Activated T-cell treated with anti-CD3 and anti-CD28 coated beads for 48 hours (primary cell): ENCODE results near the gene SCD5.

Experiments used
- DNase-seq: peaks from one replicate; pipeline ENCODE4 v3.0.0-alpha.2; 2020; ENCODE audit warnings: low read depth

Gene SCD5

GRCh38 chr4:82765134-82765533 lies 33.5 kb downstream of the SCD5 start:
- DNase-seq, result no peak

DNA sequence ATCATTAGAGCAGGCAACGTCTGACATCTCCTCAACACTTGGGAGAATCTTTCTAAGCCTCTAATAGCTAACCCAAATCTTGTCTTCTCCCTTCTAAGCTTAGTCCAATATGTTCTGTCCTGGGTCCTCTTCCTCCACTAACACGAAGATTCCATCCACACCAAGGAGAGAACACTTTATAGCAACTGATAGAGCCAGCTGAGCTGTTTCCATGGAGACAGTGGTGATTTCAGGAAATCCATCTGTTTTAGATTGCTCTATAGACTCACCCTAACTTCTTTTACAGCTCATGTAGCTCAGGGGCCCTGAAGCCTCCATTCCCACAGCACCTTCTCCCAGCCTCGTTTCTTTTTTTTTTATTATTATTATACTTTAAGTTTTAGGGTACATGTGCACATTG lies 37.4 kb downstream of the SCD5 start:
- no peak for DNase-seq

DNA sequence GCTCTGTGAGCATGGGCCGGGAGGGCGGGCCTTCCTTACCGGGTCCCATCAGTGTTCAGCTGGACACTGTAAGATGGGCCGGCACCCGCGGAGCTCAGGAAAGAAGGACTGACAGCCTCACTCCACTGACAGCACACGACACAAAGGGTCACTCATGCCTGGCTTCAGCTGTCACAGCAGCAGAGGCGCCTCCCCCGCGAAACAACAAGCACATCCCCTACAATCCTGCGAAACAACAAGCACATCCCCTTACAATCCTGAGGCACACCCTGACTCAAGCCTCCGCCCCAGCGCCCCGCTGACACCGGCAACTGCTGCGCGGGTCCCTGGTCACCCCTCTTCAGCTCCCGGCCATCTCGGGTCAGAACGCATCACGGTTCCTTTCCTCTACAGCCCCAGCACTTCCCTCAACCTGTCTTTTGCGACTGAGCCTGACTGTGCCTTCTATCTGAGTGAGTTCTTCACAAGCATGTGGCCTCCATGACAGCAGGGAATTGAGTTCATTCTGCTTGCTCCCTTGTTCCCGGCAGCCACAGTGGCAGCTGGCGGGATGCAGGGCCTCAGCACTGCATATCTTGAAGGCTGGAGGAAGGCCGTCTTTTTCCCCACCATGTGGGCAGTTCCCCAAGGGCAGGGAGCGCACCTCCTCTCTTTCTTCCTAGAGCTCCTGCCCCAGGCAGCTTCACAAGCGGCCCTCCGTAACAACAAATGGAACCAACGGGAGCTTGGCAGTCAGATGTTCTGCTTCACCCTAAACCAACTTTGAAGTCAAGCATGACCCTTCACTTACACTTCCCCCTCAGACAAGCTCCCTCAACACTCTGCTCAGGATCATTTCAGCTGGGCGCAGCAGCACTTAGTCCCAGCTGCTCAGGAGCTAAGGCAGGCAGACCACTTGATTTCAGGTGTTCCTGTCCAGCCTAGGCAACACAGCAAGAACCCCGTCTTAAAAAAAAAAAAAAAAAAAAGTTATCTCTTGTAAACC lies 39.6 kb downstream of the SCD5 start:
- no peak for DNase-seq

- DNase-seq, result no peak
Measured at GRCh38 chr4:82756061-82756460, 42.5 kb downstream of the SCD5 start.

DNA sequence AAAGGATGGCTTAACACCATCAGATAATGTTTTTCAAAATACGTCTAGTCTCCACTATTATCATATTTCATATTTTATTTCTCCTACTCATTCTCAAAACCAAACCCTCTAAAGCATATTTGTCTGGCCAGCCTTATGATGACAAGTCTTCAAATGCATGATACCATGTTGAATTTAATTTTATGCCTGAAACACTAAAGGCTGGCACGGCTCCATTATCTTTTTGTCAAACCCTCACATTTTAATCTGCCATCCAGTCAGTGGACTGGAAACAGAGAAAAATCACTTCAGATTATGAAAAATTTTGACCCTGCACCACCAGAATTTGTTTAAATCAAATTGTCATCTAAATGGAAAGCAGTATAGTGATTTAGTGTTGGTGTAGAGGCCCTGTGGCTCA lies 42.9 kb downstream of the SCD5 start:
- DNase-seq, result no peak

DNA sequence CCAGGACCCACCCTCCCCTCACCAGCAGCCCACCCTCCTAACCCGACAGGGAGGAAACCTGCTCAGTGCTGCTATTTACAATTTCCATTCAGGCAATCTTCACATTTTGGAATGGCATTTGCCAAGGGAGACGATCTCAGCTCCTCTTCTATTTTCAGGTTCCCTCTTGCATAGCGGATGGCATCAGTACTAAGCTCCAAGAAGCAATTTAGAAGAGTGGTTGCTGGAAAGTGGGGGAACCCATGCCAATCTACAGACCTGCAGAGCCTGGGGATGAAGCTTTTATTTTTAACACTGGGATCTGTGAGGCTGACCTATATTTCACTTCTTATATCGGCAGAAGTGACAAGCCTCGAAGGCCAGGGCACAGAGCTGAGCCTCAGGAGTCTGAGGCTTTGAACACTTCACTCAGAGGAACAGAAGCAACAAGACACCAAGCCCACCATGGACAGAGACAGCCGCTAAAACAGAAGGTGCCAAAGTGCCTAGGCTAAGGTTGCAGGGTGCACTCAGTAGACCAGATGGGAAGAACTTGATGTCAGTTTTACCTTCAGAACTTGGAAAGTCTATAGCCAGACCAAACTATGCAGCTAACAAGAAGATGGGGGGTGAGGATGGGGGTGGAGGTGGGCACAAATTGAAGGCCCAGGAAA lies 44.0 kb downstream of the SCD5 start:
- DNase-seq, result no peak

GRCh38 chr4:82753725-82754410 lies 44.7 kb downstream of the SCD5 start:
- no peak for DNase-seq

DNA sequence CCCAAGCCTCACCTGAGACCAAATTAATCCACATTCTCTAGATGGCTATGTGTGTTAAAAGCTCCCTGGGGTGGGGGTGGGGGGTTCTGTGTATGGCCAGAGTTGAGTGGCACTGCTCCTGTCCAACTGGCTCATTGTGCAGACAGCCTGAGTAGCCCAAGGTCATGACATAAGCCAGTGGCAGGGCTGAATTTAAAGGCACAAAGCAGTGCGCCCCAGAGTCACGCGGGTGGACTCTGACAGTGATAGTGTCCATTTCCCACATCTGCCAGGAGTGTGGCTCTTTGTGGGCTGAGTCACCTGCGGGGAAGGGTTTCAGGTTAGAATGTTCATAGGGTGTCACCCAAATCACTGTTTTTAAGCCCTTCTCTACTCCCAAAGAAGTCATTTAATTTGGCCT lies 45.4 kb downstream of the SCD5 start:
- no peak for DNase-seq

- no peak for DNase-seq
Measured at GRCh38 chr4:82748810-82749470, 49.7 kb downstream of the SCD5 start.

- no peak for DNase-seq
Measured at GRCh38 chr4:82747686-82748575, 50.7 kb downstream of the SCD5 start.

GRCh38 chr4:82746705-82747574 lies 51.7 kb downstream of the SCD5 start:
- DNase-seq, result no peak

DNA sequence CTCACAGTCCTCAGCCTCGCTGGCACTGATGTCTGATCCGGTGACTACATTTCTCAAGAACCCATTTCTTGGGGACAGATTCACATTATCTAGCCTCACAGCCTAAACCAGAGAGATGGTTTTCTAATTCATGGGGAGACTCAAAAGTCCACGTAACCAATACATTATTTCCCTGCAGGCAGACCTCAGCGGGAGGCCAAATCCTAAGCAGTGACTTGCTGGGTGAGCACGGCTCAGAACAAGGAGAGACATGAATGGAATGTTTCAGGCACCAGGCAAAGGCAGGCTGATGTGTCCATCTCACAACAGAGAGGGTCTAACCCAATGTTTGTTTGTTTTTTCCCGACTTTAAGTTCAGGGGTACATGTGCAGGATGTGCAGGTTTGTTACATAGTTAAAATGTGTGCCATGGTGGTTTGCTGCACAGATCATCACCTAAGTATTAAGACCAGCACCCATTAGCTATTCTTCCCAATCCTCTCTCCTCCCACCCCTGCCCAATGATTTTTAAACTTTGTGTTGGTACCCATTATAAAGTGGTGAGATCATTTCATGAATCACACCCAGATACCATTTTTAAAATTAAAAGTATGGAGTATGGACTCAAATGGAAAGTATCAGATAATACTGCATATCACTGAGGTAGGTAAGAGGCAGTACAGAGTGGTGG lies 53.3 kb downstream of the SCD5 start:
- no peak for DNase-seq

DNA sequence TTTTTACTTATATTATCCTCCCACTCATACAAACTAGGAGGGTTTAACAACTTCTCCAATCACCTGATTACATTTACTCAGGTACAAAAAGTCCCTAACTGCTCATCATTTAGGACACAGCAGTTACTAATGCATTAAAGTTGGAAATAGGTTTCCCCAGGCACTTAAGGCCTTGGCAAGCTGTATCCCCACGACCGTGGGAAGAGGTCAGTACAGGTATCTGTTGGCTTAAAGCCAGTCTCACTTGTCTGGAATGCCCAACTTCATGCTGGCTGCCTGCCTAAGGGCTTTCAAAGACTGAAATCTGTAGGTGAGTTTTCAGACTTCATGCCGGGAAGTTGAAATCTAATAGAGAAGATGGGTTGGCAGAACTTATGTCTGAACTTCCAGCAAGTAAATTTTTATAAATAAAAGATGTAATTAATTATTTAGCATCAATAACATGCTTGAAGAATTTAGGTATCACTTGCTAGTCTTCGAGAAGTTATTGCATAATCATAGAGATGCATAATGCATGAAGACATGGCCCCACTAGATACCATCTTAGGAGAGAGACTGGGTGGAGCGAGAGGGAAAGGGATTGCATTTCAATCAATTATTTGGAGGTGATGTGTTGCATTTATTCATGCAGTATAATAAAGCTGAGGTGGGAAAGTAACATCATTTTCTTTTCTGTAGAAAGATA lies 54.2 kb downstream of the SCD5 start:
- DNase-seq, result no peak

DNA sequence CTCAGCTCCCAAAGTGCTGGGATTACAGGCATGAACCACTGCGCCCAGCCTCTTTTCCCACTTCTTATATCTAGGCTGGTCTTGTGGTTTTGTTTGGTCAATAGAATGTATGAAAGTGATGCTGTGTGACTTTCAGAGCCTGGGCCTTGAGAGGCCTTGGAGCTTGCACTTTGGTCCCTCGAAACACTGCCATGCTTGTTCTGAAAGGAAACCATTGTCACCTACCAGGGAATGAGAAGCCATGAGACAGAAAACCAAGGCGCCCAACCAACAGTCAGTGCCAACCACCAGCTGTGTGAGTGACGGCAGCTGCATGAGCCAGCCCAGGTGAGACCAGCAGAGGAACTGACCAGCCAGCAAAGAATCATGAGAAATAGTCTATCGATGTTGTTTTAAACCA lies 57.4 kb downstream of the SCD5 start:
- DNase-seq, result no peak

GRCh38 chr4:82739287-82740190 lies 59.1 kb downstream of the SCD5 start:
- peak; percentile 78 for DNase-seq

DNA sequence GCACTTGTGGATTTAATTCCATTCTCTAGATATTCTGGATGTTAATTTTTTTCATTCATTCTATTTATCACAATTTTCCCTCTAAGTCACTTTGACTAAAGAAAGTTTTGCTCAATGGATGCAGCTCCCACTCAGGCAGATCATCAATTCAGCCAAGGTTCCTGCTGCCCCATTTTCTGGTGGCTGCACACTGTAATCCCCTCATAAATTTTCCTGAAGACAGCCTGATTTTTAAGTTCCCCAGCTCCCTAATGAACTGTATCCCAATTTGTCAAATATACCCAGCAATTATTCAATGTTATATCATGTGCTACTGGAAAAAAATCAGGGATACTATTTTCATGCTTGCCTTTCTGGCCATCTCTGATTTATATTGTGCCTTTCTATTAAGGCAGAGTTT lies 61.2 kb downstream of the SCD5 start:
- DNase-seq, result no peak

- no peak for DNase-seq
Measured at GRCh38 chr4:82733636-82734035, 65.0 kb downstream of the SCD5 start.

DNA sequence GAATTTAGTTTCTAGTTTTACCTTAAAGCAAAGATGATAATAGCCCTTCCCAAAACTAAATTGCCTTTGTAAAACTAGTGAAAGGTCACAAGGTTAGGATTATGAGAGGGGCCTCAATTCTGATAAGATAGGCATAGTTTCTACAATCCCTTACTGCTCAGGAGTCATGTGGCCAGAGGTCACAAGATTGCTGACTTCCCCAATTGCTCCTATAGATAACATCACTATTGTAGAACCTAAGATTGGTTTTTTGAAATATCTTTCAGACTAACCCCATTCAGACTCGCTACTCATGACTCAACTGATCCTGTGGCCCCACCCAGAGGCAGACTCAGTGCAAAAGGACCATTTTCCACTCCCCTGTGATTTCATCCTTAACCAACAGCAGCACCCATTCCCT lies 70.3 kb downstream of the SCD5 start:
- no peak for DNase-seq
